ENCODE measurements around the gene PHACTR3. TPM values are rescaled to one million over a fixed set of nuclear protein-coding genes. Genes with fewer than 3 reads are reported as not detected.
"Not testable (repeated sequence)": the region's sequence is repeated elsewhere in the genome, so short reads cannot be mapped to it uniquely, and the experiment has no call there.

The PHACTR3 gene
- polyA plus RNA-seq, 4 donors = 2.4 to 13.6 (median 11.2) TPM

GRCh38 chr20:59884494-59884893, 280.2 kb downstream of the PHACTR3 start:
- no peak for DNase-seq (ENCODE audit: low read depth in 4 of 4, low spot score in 3 of 4)

GRCh38 chr20:59888050-59888449, 283.7 kb downstream of the PHACTR3 start:
- DNase-seq (ENCODE audit: low read depth in 4 of 4, low spot score in 3 of 4) = no peak

- not testable (repeated sequence) for DNase-seq (ENCODE audit: low read depth in 4 of 4, low spot score in 3 of 4)
Observed at GRCh38 chr20:59890035-59890434, 285.7 kb downstream of the PHACTR3 start.

- DNase-seq (ENCODE audit: low read depth in 4 of 4, low spot score in 3 of 4) = no peak
Observed at GRCh38 chr20:59891581-59891980, 287.2 kb downstream of the PHACTR3 start.

GRCh38 chr20:59895908-59896307, 291.6 kb downstream of the PHACTR3 start:
- no peak for DNase-seq (ENCODE audit: low read depth in 4 of 4, low spot score in 3 of 4)
